Heart left ventricle (tissue), 13 donors: ENCODE results near the gene TAPBPL.

Experiments
- POLR2A ChIP-seq, 2 donors: fragments of 450-650 bp; IDR thresholded peaks; one replicate each; pipeline ENCODE4 v1.6.1; 2017; ENCODE audit warnings: antibody characterized with exemption in 2 of 2, mild to moderate bottlenecking in 2 of 2, moderate library complexity in 2 of 2
- TF ChIP-seq, protein P1 (sequence below), 12 donors: fragments of 200-600 bp; sonication (generic) in 4 of 12; IDR thresholded peaks; one replicate each; pipeline versions ENCODE4 v1.5.0 to v1.8.0; 2018 to 2022; ENCODE audit warnings: antibody characterized with exemption in 12 of 12, mild to moderate bottlenecking in 5 of 12
- donor health status: ischemic (EF 13 %, LVEDD 7.1; RV severe dilation, severe dysfunction).
- donor health status: DM: no; HTN: yes; CAD: no.
- donor health status: DM: no; HTN: no; CAD: no.
- donor health status: ischemic (EF 25% LVEDD 6.9; RV normal size, moderate dysfunction).
- donor health status: ischemic (EF 25% LVEDD 5.7; RV mildly dilated, moderate dysfunction).
- donor health status: ischemic (EF 35%, LVEDD 5.7; RV mildly dilated, moderate dysfunction).
- donor health status: nonischemic (EF 11% LVEDD 7.7; RV severe dilation, severe dysfunction).
- donor health status: DM: yes; HTN: yes; CAD: no.
- donor health status: PGD.
- donor health status: ischemic (EF 29% LVEDD 5.4; RV normal size, mild dysfunction).
- donor health status: nonischemic (EF 23%, LVEDD 6.1; RV moderate dilation, normal function).

DNA sequence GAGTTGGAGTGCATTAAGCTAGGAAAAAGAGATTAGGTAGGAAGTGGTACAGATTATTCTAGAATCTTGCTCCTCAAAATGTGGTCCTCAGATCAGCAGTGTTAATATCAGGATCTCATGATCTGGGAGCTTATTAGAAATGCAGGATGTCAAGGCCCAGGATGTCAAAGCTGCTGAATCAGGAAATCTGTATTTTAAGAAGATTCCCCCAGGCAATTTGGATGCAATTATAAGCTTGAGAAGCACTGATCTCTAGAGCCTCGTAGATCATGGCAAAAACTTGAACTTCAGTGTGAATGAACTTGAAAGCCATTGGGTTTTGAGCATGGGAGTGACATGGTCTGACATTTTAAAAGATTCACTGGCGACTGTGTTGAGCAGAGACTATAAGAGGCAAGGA, 48.6 kb downstream of the TAPBPL start:
- TF ChIP-seq, protein P1, sequence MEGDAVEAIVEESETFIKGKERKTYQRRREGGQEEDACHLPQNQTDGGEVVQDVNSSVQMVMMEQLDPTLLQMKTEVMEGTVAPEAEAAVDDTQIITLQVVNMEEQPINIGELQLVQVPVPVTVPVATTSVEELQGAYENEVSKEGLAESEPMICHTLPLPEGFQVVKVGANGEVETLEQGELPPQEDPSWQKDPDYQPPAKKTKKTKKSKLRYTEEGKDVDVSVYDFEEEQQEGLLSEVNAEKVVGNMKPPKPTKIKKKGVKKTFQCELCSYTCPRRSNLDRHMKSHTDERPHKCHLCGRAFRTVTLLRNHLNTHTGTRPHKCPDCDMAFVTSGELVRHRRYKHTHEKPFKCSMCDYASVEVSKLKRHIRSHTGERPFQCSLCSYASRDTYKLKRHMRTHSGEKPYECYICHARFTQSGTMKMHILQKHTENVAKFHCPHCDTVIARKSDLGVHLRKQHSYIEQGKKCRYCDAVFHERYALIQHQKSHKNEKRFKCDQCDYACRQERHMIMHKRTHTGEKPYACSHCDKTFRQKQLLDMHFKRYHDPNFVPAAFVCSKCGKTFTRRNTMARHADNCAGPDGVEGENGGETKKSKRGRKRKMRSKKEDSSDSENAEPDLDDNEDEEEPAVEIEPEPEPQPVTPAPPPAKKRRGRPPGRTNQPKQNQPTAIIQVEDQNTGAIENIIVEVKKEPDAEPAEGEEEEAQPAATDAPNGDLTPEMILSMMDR (IDR thresholded peaks at IDR 0.05): no peak
- TF ChIP-seq POLR2A (IDR thresholded peaks at IDR 0.05): no peak
